ENCODE measurements around the gene TSPAN18. TPM values are rescaled to one million over a fixed set of nuclear protein-coding genes. Genes with fewer than 3 reads are reported as not detected.

The TSPAN18 gene
- total RNA-seq, 1 donor from 2014 or later, result 52.8 TPM

GRCh38 chr11:44865866-44866272, 139.1 kb downstream of the TSPAN18 start:
- Mint-ChIP-seq H3K27ac (no peak overlapping the region), H3K4me1 (ENCODE audit: unreplicated experiment) (peaks cover 52% of the 10 kb centered on the region)
- TF ChIP-seq CTCF (conservative IDR thresholded peaks at IDR 0.05), result no peak

GRCh38 chr11:44866286-44866685, 139.5 kb downstream of the TSPAN18 start:
- no peaks in the 10 kb centered on the region for H3K27me3 Mint-ChIP-seq
- peaks cover 55% of the 10 kb centered on the region for H3K4me1 Mint-ChIP-seq (ENCODE audit: unreplicated experiment)
- no peak for DNase-seq (ENCODE audit: extremely low spot score, unreplicated experiment)
- TF ChIP-seq CTCF (conservative IDR thresholded peaks at IDR 0.05), result no peak
- no peaks in the 10 kb centered on the region for H3K9me3 Mint-ChIP-seq
- peaks cover 4% of the 10 kb centered on the region for H3K36me3 Mint-ChIP-seq
- no peak overlapping the region for H3K4me3 Mint-ChIP-seq
- no peak overlapping the region for H3K27ac Mint-ChIP-seq

More at GRCh38 chr11:44865866-44866272, 139.1 kb downstream of the TSPAN18 start:
- Mint-ChIP-seq H3K27me3 (no peaks in the 10 kb centered on the region), H3K9me3 (no peaks in the 10 kb centered on the region), H3K36me3 (peaks cover 4% of the 10 kb centered on the region), H3K4me3 (no peak overlapping the region)
- no peak for DNase-seq (ENCODE audit: extremely low spot score, unreplicated experiment)

DNA sequence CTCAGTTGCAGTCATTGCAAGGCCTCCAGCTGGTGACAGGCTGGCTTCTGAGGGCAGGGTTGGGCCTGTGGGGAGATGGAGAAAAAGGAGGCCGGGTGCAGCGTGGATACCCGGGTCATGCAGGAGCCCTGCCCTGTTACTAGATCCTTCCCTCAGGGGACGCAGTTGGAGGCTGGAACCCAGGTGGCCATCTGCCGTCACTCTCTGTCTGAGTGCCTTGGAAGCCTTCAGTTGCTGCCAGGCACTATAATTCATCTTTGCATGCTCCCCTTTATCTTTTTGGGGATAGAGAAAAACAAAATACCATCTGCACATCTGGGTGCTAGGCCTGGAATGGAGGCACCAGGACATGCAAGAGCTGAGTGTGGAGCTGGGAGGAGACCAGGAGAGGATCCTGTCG, 141.3 kb downstream of the TSPAN18 start:
- H3K9me3 Mint-ChIP-seq, result no peaks in the 10 kb centered on the region
- peak overlapping the region; percentile 71 for H3K27ac Mint-ChIP-seq
- peaks cover 45% of the 10 kb centered on the region for H3K4me1 Mint-ChIP-seq (ENCODE audit: unreplicated experiment)

DNA sequence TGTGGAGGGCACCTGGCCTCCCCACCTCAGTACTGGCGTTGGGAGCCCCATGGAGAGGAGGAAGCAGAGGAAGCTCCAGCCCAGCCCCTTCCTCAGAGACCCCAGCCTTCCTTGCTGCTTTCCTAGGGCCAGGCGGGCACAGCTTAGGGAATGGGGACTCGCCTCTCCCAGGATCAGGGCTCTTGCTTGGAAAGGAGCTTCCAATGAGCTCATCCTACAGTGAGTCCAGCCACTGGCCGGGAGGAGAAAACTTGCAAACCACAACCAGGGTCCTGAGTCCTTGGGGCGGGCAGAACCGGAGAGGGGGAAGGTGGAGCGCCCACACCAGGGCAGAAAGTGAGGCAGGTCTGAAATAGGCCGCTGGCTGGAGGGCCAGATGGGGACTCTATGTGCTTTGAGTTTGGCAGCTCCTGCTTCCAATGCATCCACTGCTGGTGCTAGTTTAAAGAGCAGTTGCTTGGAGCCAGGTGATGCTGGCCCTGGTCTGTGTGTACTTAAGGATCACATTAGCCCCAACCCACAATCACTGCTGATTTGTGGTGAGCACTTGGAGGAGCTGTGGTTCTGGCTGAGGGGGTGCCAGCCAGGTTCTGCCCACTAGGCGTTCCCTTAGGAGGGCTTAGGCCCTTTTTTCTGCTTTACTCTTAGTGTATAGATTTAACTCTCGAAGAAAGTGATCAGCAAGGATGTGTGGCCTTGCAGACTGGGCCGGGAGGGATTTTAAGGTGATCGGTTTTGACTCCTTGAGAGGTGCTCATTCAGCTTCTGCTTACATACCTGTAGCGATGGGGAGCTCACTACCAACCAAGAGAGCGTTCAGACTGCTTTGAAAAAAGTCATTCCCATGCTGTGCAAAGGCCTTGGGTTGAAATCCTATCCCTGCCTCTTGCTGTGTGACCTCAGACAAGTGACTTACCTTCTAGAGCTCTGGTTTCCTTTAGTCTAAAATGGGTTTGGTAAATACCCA, 142.0 kb downstream of the TSPAN18 start:
- no peak for TF ChIP-seq CTCF (conservative IDR thresholded peaks at IDR 0.05)
- no peak overlapping the region for H3K4me3 Mint-ChIP-seq
- H3K27me3 Mint-ChIP-seq, result no peaks in the 10 kb centered on the region
- no peak overlapping the region for H3K27ac Mint-ChIP-seq
- DNase-seq (ENCODE audit: extremely low spot score, unreplicated experiment), result no peak
- peaks cover 42% of the 10 kb centered on the region for H3K4me1 Mint-ChIP-seq (ENCODE audit: unreplicated experiment)
- no peaks in the 10 kb centered on the region for H3K36me3 Mint-ChIP-seq
- H3K9me3 Mint-ChIP-seq, result no peaks in the 10 kb centered on the region

More for the DNA sequence above, 141.3 kb downstream of the TSPAN18 start:
- TF ChIP-seq CTCF (conservative IDR thresholded peaks at IDR 0.05), result no peak
- H3K4me3 Mint-ChIP-seq, result no peak overlapping the region
- no peaks in the 10 kb centered on the region for H3K36me3 Mint-ChIP-seq
- H3K27me3 Mint-ChIP-seq, result no peaks in the 10 kb centered on the region
- DNase-seq (ENCODE audit: extremely low spot score, unreplicated experiment), result no peak

- H3K4me1 Mint-ChIP-seq (ENCODE audit: unreplicated experiment), result peaks cover 37% of the 10 kb centered on the region
- no peak overlapping the region for H3K4me3 Mint-ChIP-seq
- no peaks in the 10 kb centered on the region for H3K36me3 Mint-ChIP-seq
- H3K27me3 Mint-ChIP-seq, result no peaks in the 10 kb centered on the region
- no peaks in the 10 kb centered on the region for H3K9me3 Mint-ChIP-seq
- peak overlapping the region; percentile 21 for H3K27ac Mint-ChIP-seq
- no peak for DNase-seq (ENCODE audit: extremely low spot score, unreplicated experiment)
- no peak for TF ChIP-seq CTCF (conservative IDR thresholded peaks at IDR 0.05)
These were observed 143.4 kb downstream of the TSPAN18 start for GRCh38 chr11:44870181-44870580.

Measured in type B pancreatic cell (in vitro differentiated cells).